Ramos (cell line): Measurements from ENCODE around the gene ARHGAP25.

ENCODE experiments used
- in situ Hi-C: fragments of 300-500 bp; cut with MboI; formaldehyde crosslinking; loops from one replicate; pipeline ENCODE4 v1.14.3; 2022; ENCODE audit warnings: low sequenced_read_pairs; ENCODE audit not compliant: unreplicated experiment

The ARHGAP25 gene

GRCh38 chr2:68734688-68735525 lies at the start of gene ARHGAP25:
Gene ARHGAP25 (plus strand): TSS chr2:68734811. CDS start chr2:68735200, 389 bp downstream.
- in situ Hi-C loops: no loop called here

- in situ Hi-C loops: no loop called here
Measured at GRCh38 chr2:68686178-68686577, 48.4 kb upstream of the ARHGAP25 start.

GRCh38 chr2:68687018-68687417 lies 47.6 kb upstream of the ARHGAP25 start:
- in situ Hi-C loops: no loop called here

GRCh38 chr2:68689553-68690537 lies 44.8 kb upstream of the ARHGAP25 start:
- in situ Hi-C loops: no loop called here

- in situ Hi-C loops: no loop called here
Measured at GRCh38 chr2:68690851-68691250, 43.8 kb upstream of the ARHGAP25 start.

GRCh38 chr2:68692511-68692910 lies 42.1 kb upstream of the ARHGAP25 start:
- in situ Hi-C loops: no loop called here

- in situ Hi-C loops: no loop called here
Measured at GRCh38 chr2:68693951-68694350, 40.7 kb upstream of the ARHGAP25 start.

GRCh38 chr2:68695971-68696370 lies 38.6 kb upstream of the ARHGAP25 start:
- in situ Hi-C loops: no loop called here

GRCh38 chr2:68696554-68696953 lies 38.1 kb upstream of the ARHGAP25 start:
- in situ Hi-C loops: no loop called here

GRCh38 chr2:68698567-68699377 lies 35.8 kb upstream of the ARHGAP25 start:
- in situ Hi-C loops: no loop called here

GRCh38 chr2:68700560-68700959 lies 34.1 kb upstream of the ARHGAP25 start:
- in situ Hi-C loops: loop anchor here (25.0 kb wide), 1 partner anchor 238 kb away; the partner anchor contains the start of genes APLF and FBXO48

- in situ Hi-C loops: loop anchor here (5.0 to 25.0 kb wide), 2 partner anchors 211 to 244 kb away; partner anchors contain the start of genes APLF and FBXO48
Measured at GRCh38 chr2:68706637-68707036, 28.0 kb upstream of the ARHGAP25 start.

- in situ Hi-C loops: loop anchor here (5.0 to 25.0 kb wide), 2 partner anchors 209 to 246 kb away; partner anchors contain the start of genes APLF and FBXO48
Measured at GRCh38 chr2:68708629-68709028, 26.0 kb upstream of the ARHGAP25 start.

- in situ Hi-C loops: loop anchor here (5.0 to 25.0 kb wide), 2 partner anchors 208 to 247 kb away; partner anchors contain the start of genes APLF and FBXO48
Measured at GRCh38 chr2:68709421-68709911, 25.1 kb upstream of the ARHGAP25 start.

GRCh38 chr2:68710336-68710735 lies 24.3 kb upstream of the ARHGAP25 start:
- in situ Hi-C loops: loop anchor here (25.0 kb wide), 1 partner anchor 248 kb away; the partner anchor contains the start of genes APLF and FBXO48

- in situ Hi-C loops: loop anchor here (25.0 kb wide), 1 partner anchor 248 kb away; the partner anchor contains the start of genes APLF and FBXO48
Measured at GRCh38 chr2:68710756-68711155, 23.9 kb upstream of the ARHGAP25 start.

GRCh38 chr2:68714866-68715265 lies 19.7 kb upstream of the ARHGAP25 start:
- in situ Hi-C loops: loop anchor here (25.0 kb wide), 1 partner anchor 253 kb away; the partner anchor contains the start of genes APLF and FBXO48

GRCh38 chr2:68715353-68716041 lies 19.1 kb upstream of the ARHGAP25 start:
- in situ Hi-C loops: loop anchor here (25.0 kb wide), 1 partner anchor 253 kb away; the partner anchor contains the start of genes APLF and FBXO48
